ENCODE measurements around the gene CPOX.

CPOX gene

DNA sequence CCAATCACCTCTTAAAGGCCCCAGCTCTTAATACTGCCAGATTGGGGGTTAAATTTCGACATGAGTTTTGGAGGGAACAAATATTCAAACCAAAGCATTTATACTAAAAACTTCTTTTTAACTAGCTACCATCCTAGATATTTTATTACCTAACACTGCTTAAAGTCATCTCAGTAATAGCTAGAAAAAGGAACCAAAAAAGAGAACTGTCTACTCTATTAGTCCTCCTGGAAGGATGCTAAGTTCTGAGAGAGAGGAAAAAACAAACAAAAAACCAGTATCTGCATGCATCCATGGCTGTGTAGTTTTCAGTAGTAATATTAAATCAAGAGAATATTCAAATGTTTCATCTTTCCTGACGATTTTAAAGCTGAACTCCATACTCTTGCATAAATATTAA, 5.8 kb downstream of the CPOX start:
- Mint-ChIP-seq H3K27ac (no peak overlapping the region), H3K27me3 (no peaks in the 10 kb centered on the region), H3K4me1 (ENCODE audit: low read depth in 2 of 2) (peaks cover 19 to 50% of the 10 kb centered on the region in 2 donors), H3K4me3 (no peak overlapping the region), H3K9me3 (no peaks in the 10 kb centered on the region), H3K36me3 (ENCODE audit: insufficient read depth) (peaks cover 35% of the 10 kb centered on the region)
- ATAC-seq (replicated peaks) (no peak), DNase-seq (no peak)

DNA sequence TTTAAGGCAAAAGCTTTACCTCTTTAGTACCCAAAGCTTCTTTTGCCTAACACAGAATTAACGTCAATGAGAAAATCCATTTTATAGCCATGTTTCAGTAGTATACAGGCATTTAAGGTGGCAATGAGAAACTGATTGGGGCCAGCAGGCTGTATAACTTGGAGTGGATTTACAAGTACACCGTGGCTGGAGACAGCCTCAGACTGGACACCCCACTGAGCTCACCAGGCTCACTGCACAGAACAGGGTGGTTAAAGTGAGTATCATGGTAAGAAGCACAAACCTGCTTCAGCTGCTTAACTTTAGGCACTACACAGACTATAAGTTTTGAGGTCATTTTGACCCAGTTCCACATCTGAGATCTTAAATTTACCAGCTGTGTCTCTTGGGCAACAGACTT, 8.9 kb downstream of the CPOX start:
- Mint-ChIP-seq H3K4me1 (ENCODE audit: low read depth in 2 of 2) (peaks cover 12 to 28% of the 10 kb centered on the region in 2 donors), H3K36me3 (ENCODE audit: insufficient read depth) (peaks cover 51% of the 10 kb centered on the region), H3K9me3 (no peaks in the 10 kb centered on the region), H3K27me3 (no peaks in the 10 kb centered on the region), H3K27ac (peak overlapping the region in 1 of 2 donors; percentile 44), H3K4me3 (no peak overlapping the region)
- no peak for DNase-seq
- no peak for ATAC-seq (replicated peaks)

DNA sequence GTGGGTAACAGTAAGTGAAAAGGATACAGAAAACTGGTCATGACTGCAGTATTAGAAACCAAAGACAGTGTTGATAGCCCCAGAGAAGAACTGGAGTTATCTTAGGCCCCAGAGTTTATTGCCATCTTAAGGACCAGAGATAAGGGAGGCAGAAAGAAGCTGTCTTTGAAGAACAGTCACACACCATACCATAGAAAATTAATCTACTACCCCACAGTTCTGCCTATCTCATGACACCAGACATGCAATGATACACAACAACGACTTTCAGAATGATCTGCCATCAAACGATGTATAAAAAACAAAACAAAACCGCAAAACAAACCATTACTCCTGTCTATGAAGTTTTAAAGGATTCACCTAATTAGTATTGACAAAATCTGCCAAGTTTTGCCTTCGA, 9.6 kb downstream of the CPOX start:
- Mint-ChIP-seq H3K4me1 (ENCODE audit: low read depth in 2 of 2) (peaks cover 12 to 22% of the 10 kb centered on the region in 2 donors), H3K36me3 (ENCODE audit: insufficient read depth) (peaks cover 48% of the 10 kb centered on the region), H3K4me3 (no peak overlapping the region), H3K27me3 (no peaks in the 10 kb centered on the region), H3K9me3 (no peaks in the 10 kb centered on the region), H3K27ac (peak overlapping the region in 1 of 2 donors; percentile 44)
- ATAC-seq (replicated peaks) = no peak
- DNase-seq = no peak

DNA sequence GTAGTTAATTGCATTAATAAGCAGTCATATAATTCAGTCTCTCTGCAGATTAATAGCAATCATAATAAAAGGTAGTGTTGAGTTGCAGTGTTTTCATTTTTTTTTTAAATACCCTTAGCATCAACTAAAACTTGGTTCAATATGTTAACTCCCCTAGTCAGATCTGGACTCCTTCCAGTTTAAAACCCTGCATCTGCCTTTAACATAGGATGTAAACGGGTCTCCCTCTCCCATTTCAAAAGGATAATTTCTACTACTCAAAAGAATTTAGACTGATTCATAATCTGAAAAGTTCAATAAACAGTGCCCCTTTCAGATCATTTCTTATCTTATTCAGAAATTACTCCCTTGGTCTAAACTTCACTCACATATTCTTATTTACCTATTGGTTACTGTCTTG, 11.4 kb downstream of the CPOX start:
- ATAC-seq (replicated peaks) (no peak), DNase-seq (no peak)
- H3K4me1 Mint-ChIP-seq (ENCODE audit: low read depth in 2 of 2) = peaks cover 12 to 19% of the 10 kb centered on the region in 2 donors
- peak overlapping the region in 1 of 2 donors; percentile 63 for H3K27ac Mint-ChIP-seq
- H3K4me3 Mint-ChIP-seq = no peak overlapping the region
- H3K9me3 Mint-ChIP-seq = no peaks in the 10 kb centered on the region
- H3K36me3 Mint-ChIP-seq (ENCODE audit: insufficient read depth) = peaks cover 39% of the 10 kb centered on the region
- H3K27me3 Mint-ChIP-seq = no peaks in the 10 kb centered on the region

DNA sequence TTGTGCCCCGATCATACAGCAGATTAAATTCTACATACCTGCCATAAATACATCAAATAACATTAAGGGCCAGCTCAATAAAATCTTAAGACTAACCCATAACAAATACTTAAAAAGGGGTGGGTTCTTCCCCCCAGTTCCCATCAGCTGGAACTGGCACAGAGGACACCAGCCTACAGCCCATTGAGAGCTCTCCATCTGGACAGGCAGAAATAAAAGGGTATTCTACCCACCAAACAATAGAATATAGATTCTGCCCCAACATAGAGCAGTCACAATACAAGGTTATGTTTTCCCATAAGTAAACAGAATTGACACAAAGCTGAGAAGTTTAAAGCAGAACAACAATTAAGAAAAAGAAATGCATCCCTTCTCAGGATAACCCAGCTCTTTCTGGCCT, 11.9 kb downstream of the CPOX start:
- peaks cover 34% of the 10 kb centered on the region for H3K36me3 Mint-ChIP-seq (ENCODE audit: insufficient read depth)
- no peak overlapping the region for H3K4me3 Mint-ChIP-seq
- DNase-seq (no peak), ATAC-seq (replicated peaks) (no peak)
- H3K27me3 Mint-ChIP-seq = no peaks in the 10 kb centered on the region
- H3K27ac Mint-ChIP-seq = peak overlapping the region in 1 of 2 donors; percentile 11
- peaks cover 13 to 18% of the 10 kb centered on the region in 2 donors for H3K4me1 Mint-ChIP-seq (ENCODE audit: low read depth in 2 of 2)
- H3K9me3 Mint-ChIP-seq = no peaks in the 10 kb centered on the region

DNA sequence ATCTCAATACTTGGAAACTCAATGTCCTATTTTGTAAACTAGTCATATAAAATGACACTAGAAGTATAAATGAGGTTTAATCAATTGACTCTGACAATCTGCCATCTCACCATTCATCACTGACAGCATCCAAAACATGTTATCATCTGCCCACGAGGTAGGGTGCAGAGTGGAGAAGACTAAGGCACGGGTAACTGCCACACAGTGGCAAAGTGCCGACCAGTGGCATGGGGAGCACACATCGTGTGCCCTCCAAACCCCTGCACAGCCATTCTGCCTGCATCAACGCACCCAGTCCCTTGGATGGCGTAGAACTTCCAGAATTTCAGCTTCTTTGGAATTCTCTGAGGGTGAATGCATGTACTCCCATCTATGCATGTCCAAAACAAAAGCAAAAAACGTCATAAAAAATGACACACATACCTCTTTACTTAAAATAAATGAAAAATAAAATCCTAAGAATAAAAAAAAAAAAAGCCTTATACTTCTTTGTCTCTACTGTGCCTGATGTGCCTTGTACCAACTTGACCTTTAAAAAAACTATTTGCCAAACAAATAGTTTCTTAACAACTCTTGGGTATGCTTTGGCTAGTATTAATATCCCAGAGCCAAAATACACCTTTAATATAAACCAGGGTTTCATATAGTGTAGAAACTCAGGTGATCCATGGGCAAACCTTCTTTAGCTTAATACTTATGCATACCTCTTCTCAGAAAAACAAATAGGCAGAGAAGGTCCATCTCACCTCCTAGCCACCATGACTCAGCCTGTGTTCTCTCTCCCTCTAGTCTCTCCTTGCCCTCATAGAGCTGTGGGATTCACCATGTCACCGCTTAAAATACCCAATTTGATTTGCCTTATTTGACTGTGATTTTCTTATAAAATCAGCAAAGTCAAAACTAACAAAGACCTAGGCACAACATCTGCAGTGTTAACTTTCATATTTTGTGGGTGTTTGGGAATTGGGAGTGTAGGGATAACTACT, 12.7 kb downstream of the CPOX start:
- peaks cover 13% of the 10 kb centered on the region in 2 donors for H3K4me1 Mint-ChIP-seq (ENCODE audit: low read depth in 2 of 2)
- ATAC-seq (replicated peaks) (no peak), DNase-seq (no peak)
- no peaks in the 10 kb centered on the region for H3K27me3 Mint-ChIP-seq
- no peaks in the 10 kb centered on the region for H3K9me3 Mint-ChIP-seq
- peak overlapping the region in 1 of 2 donors; percentile 11 for H3K27ac Mint-ChIP-seq
- H3K36me3 Mint-ChIP-seq (ENCODE audit: insufficient read depth) = peaks cover 34% of the 10 kb centered on the region
- no peak overlapping the region for H3K4me3 Mint-ChIP-seq

DNA sequence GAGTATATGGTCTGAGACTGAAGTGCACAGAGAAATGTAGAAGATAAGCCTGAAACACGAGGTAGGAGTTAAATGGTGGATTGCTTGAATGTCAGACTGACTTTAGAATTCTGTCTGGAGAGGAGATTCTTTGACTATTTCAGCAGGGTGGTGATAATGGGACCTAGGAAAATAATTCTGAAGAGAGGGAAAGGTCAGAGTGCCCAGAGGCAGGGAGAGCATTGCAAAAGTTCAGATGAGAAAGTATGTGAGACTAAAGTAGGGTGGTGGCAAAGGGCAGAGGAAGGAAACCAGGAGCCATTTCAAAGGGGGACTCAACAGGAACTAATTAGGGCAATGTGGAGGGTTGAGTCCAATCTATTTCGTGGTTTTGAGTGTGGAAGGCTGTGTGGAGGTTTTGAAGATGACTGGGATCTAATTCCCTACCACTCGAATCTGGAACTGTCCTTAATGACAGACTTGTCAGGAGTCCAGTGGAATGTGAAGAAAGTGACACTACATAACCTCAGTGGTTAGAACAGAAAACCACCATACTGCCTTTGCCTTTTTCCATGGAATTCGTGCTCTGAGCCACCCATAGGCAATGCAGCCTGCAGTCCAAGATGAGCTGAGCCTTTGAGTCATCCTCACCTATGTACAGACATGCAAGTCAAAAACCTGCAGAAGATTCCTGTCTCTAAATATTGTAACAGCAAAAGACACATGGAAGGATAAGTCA, 16.1 kb downstream of the CPOX start:
- peak overlapping the region in 1 of 2 donors; percentile 13 for H3K27ac Mint-ChIP-seq
- no peaks in the 10 kb centered on the region for H3K9me3 Mint-ChIP-seq
- H3K4me3 Mint-ChIP-seq = no peak overlapping the region
- DNase-seq = no peak
- H3K4me1 Mint-ChIP-seq (ENCODE audit: low read depth in 2 of 2) = peaks cover 10 to 16% of the 10 kb centered on the region in 2 donors
- no peak for ATAC-seq (replicated peaks)
- H3K27me3 Mint-ChIP-seq = no peaks in the 10 kb centered on the region
- peaks cover 26% of the 10 kb centered on the region for H3K36me3 Mint-ChIP-seq (ENCODE audit: insufficient read depth)

DNA sequence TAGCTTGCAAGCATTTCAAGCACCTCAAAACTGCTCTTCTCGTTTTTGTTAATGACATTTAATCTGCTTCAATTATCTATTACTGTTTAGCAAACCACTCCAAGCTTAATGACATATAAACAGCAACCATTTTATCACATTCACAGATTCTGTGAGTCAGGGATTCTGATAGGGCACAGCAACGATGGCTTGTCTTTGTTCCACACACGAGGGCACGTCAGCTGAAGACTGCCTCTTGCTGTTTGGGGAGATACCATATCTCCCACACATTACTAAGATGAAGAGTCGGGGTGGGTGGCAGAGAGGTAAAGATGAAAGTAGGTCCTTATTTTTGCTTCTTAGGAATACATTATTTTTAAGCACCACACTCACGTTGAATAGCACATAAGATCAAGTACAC, 19.3 kb downstream of the CPOX start:
- Mint-ChIP-seq H3K36me3 (ENCODE audit: insufficient read depth) (peaks cover 7% of the 10 kb centered on the region), H3K4me1 (ENCODE audit: low read depth in 2 of 2) (peaks cover 10 to 24% of the 10 kb centered on the region in 2 donors), H3K27ac (peak overlapping the region in 1 of 2 donors; percentile 81), H3K9me3 (no peaks in the 10 kb centered on the region), H3K27me3 (no peaks in the 10 kb centered on the region), H3K4me3 (peak overlapping the region in 1 of 2 donors; percentile 68)
- DNase-seq (no peak), ATAC-seq (replicated peaks) (no peak)

DNA sequence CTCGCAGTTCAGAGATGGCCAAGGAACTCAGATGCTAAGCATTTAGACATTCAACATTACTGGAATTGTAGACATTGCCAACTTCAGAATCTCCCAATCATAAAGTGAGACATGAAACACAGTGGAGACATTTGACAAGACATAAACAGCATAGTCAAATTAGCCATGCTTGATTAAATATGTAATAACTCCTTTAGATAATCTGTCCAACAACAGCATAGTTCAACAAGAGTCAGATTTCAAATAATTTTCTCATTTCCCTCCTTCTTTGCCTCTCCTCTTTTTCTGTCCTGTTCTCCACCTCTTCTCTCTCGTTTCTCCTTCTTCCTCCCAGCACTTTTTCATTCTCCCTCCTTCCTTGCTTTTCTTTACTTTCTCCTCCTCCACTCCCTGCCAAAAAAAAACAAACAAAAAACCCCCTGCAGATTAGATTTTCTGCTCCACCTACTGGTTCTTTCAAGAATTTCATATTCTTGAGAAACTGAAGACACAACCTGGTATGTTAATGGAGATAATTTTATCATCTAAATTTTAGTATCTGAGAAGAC, 20.2 kb downstream of the CPOX start:
- H3K4me3 Mint-ChIP-seq = peak overlapping the region; percentile 4 to 68
- no peaks in the 10 kb centered on the region for H3K9me3 Mint-ChIP-seq

DNA sequence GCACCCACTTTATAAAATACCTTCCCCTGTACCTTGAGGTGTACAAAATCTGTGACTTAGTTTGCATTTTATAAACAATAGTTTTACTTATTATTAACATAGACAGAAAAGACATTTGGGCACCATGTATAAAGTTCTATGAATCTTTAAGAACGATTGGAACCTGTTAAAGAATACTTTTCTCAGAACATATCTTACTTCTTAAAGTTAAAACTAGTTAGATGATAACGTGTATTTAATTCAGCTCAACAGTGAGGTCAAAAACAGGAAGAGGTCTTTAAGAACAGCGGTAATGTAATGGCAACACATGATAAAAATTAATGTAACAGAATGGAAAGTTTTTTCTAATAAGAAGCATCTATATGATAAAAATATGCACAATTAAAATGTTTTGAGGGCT, 25.0 kb downstream of the CPOX start:
- Mint-ChIP-seq H3K9me3 (no peaks in the 10 kb centered on the region), H3K4me1 (ENCODE audit: low read depth in 2 of 2) (peaks cover 39 to 58% of the 10 kb centered on the region in 2 donors), H3K27me3 (no peaks in the 10 kb centered on the region), H3K4me3 (peak overlapping the region; percentile 55 to 60), H3K36me3 (ENCODE audit: insufficient read depth) (peaks cover 23% of the 10 kb centered on the region), H3K27ac (peak overlapping the region; percentile 90 to 99)
- DNase-seq = no peak
- no peak for ATAC-seq (replicated peaks)

More for the DNA sequence above, 20.2 kb downstream of the CPOX start:
- ATAC-seq (replicated peaks) (peak; percentile 65), DNase-seq (no peak)
- peaks cover 12 to 31% of the 10 kb centered on the region in 2 donors for H3K4me1 Mint-ChIP-seq (ENCODE audit: low read depth in 2 of 2)
- H3K27me3 Mint-ChIP-seq = no peaks in the 10 kb centered on the region
- peak overlapping the region in 1 of 2 donors; percentile 81 for H3K27ac Mint-ChIP-seq
- peaks cover 7% of the 10 kb centered on the region for H3K36me3 Mint-ChIP-seq (ENCODE audit: insufficient read depth)

DNA sequence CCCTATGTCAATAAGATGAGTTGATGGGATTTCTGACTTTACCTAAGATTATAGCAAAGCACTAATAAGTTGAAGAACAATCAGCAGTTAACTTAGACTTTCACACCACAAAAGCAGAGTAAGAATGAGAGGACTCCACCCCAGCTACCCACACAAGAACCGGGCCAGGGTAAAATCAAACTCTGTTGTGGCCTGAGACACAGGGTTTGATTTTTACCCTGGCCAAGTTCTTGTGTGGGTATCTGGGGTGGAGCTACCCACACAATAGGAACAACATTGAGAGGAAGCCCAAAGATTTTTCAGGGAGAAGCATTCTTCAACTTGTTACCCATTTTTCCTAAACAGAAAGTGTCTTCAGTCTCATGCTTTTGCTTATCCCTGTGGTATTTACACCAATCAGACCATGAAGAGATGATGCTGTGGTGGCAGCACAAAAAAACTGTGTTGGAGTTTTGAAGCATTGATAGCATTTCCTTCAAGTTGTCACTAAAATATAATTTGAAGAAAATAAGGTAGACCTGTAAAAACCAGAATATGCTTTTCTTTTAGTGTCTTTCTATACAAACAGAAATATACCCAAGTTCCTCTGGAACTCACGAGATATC, 25.6 kb downstream of the CPOX start:
- peak overlapping the region; percentile 90 to 99 for H3K27ac Mint-ChIP-seq
- ATAC-seq (replicated peaks) = no peak

DNA sequence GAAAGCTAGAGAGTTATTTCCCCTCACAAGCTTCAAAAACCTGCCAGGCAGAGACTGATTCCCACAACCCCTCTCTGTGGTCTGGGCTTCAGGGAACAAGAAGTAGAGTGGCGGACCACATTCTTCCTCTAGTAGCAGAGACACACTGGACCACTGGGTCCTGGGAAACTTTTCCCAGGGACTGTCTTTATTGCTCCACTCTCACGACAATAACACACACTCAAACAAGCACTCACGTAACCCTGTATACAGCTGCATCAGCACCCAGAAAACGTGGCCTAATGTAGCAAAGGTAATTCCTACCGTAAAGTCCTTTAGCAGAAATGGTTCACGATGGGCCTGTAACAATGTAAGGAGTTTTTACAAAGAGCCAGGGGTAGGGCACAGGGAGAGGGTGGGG, 27.6 kb downstream of the CPOX start:
- peaks cover 26% of the 10 kb centered on the region for H3K36me3 Mint-ChIP-seq (ENCODE audit: insufficient read depth)
- peak overlapping the region; percentile 73 to 80 for H3K4me3 Mint-ChIP-seq
- ATAC-seq (replicated peaks) = no peak
- peaks cover 48 to 60% of the 10 kb centered on the region in 2 donors for H3K4me1 Mint-ChIP-seq (ENCODE audit: low read depth in 2 of 2)
- no peaks in the 10 kb centered on the region for H3K9me3 Mint-ChIP-seq
- no peaks in the 10 kb centered on the region for H3K27me3 Mint-ChIP-seq
- peak overlapping the region; percentile 99 for H3K27ac Mint-ChIP-seq
- no peak for DNase-seq

More for the DNA sequence above, 25.6 kb downstream of the CPOX start:
- H3K27me3 Mint-ChIP-seq = no peaks in the 10 kb centered on the region
- H3K4me3 Mint-ChIP-seq = peak overlapping the region; percentile 55 to 60
- H3K36me3 Mint-ChIP-seq (ENCODE audit: insufficient read depth) = peaks cover 26% of the 10 kb centered on the region
- DNase-seq = no peak
- H3K9me3 Mint-ChIP-seq = no peaks in the 10 kb centered on the region
- peaks cover 41 to 55% of the 10 kb centered on the region in 2 donors for H3K4me1 Mint-ChIP-seq (ENCODE audit: low read depth in 2 of 2)

DNA sequence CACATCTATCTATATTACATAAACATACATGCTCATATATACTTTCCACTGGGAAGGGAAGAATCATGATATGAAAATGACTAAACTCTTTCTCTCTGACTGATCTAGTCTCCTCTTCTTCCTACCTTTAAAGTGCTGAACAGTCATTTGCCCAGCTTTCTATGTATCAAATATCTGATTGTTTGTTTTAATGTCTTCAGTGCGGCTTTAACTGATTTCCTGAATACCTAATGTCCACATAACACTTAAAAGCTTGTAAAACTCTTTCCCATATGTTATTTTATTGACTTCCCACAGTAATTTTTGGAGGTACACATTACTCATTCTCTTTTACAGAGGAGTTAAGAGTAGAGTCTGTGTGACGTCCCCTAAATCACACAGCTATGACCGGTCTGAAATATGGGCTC, 28.2 kb downstream of the CPOX start:
- Mint-ChIP-seq H3K27ac (peak overlapping the region; percentile 99), H3K4me3 (peak overlapping the region; percentile 73 to 80), H3K27me3 (no peaks in the 10 kb centered on the region), H3K4me1 (ENCODE audit: low read depth in 2 of 2) (peaks cover 50 to 63% of the 10 kb centered on the region in 2 donors), H3K36me3 (ENCODE audit: insufficient read depth) (peaks cover 26% of the 10 kb centered on the region), H3K9me3 (no peaks in the 10 kb centered on the region)
- no peak for ATAC-seq (replicated peaks)
- no peak for DNase-seq
